Measurements from ENCODE around the gene ACAA2. TPM values are rescaled to one million over a fixed set of nuclear protein-coding genes. Genes with fewer than 3 reads are reported as not detected.

The ACAA2 gene
- total and polyA plus RNA-seq, 2 of the 8 experiments (the other 6 are each of a cell fraction or from before 2014, with no cell fraction given): 63.4 to 151 TPM

GRCh38 chr18:49766646-49767045, 46.7 kb downstream of the ACAA2 start:
- H3K27me3 ChIP-seq (replicated peaks in 1 of 4; ENCODE audit: control insufficient read depth in 3 of 4, extremely low read depth in 1 of 4, insufficient read depth in 3 of 4, low read length in 3 of 4): no peaks in the 10 kb centered on the region
- WGBS, 2 experiments (ENCODE audit: extremely low coverage in 1 of 2, insufficient coverage in 1 of 2, insufficient read length in 1 of 2, insufficient replicate concordance in 2 of 2, low coverage in 1 of 2, low lambda C conversion rate in 2 of 2, missing lambda C conversion rate in 1 of 2): 82% methylated on average over 4 of the region's 4 CpGs; no CpG with 5 or more reads in 1 of the 2 experiments
- no peak overlapping the region for H3K4me3 ChIP-seq (ENCODE audit: extremely low read depth in 1 of 4, insufficient read depth in 2 of 4, low read depth in 3 of 4, low read length in 4 of 4)
- ChIA-PET POLR2A (ENCODE audit: partially characterized antibody) (interaction anchor here (0.8 to 1.1 kb wide), 2 partner anchors 12 to 279 kb away, joined by 4 to 5 read pairs; partner anchors contain the start of gene C18orf32), CTCF (ENCODE audit: partially characterized antibody) (interaction anchor here (0.7 to 5.5 kb wide), 37 partner anchors 11 to 403 kb away, joined by 3 to 62 read pairs (median 4); partner anchors contain the start of genes C18orf32 and LIPG)
- H3K36me3 ChIP-seq (ENCODE audit: control insufficient read depth in 2 of 4, insufficient read depth in 4 of 4, low read length in 3 of 4): no peaks in the 10 kb centered on the region
- no peak overlapping the region for H3K9ac ChIP-seq (replicated peaks in 1 of 4; ENCODE audit: extremely low read depth in 1 of 4, low read depth in 3 of 4, low read length in 3 of 4)
- no peak overlapping the region for H2BK5ac ChIP-seq (ENCODE audit: low read depth, low read length)
- no peak overlapping the region for H3K27ac ChIP-seq (ENCODE audit: low read depth, low read length)
- H2BK12ac ChIP-seq (ENCODE audit: low read depth, low read length): no peak overlapping the region; the same call in 1 of the 2 replicates
- FAIRE-seq (no peak), DNase-seq (ENCODE audit: low read depth in 1 of 2, low spot score in 2 of 2) (no peak)
- H2BK15ac ChIP-seq (ENCODE audit: low read length): no peak overlapping the region
- no peak overlapping the region for H4K8ac ChIP-seq (ENCODE audit: extremely low read depth, insufficient read depth, low read length)
- no peaks in the 10 kb centered on the region for H3K79me1 ChIP-seq (ENCODE audit: low read depth, low read length)
- H4K91ac ChIP-seq (replicated peaks; ENCODE audit: insufficient read length, low read length): no peak overlapping the region
- no peak overlapping the region for H3K23ac ChIP-seq (ENCODE audit: insufficient read length)
- H3K9me3 ChIP-seq (ENCODE audit: insufficient read depth in 2 of 2, low read depth in 1 of 2, low read length in 1 of 2): no peaks in the 10 kb centered on the region
- H2AK5ac ChIP-seq (ENCODE audit: low read depth, low read length): no peak overlapping the region
- H3K23me2 ChIP-seq (ENCODE audit: low read depth, low read length): no peaks in the 10 kb centered on the region
- H3K18ac ChIP-seq (ENCODE audit: extremely low read depth, low read length): no peak overlapping the region
- H4K5ac ChIP-seq (ENCODE audit: insufficient read length, low read depth, low read length): no peak overlapping the region
- H3K56ac ChIP-seq (replicated peaks; ENCODE audit: insufficient read length, low read depth, low read length): no peak overlapping the region
- no peak overlapping the region for H2BK120ac ChIP-seq (replicated peaks; ENCODE audit: low read depth, low read length)
- no peak for TF ChIP-seq RNF2 (IDR thresholded peaks at IDR 0.05; ENCODE audit: borderline replicate concordance, low read depth, low read length, missing control alignments, poor library complexity, severe bottlenecking)
- no peaks in the 10 kb centered on the region for H3K79me2 ChIP-seq (ENCODE audit: control insufficient read depth in 1 of 2, insufficient read depth in 2 of 2, low read length in 2 of 2)
- no peak overlapping the region for H2BK20ac ChIP-seq (ENCODE audit: low read length)
- H3K4ac ChIP-seq (replicated peaks; ENCODE audit: insufficient read length, low read depth, low read length): no peak overlapping the region
- no peak overlapping the region for H3K14ac ChIP-seq (ENCODE audit: insufficient read length)
- no peak overlapping the region for H2AFZ ChIP-seq (ENCODE audit: low read length)
- H3K4me1 ChIP-seq (replicated peaks in 1 of 4; ENCODE audit: control insufficient read depth in 3 of 4, insufficient read depth in 4 of 4, low read length in 3 of 4): peaks cover 0 to 6% (median 3%) of the 10 kb centered on the region in 4 experiments; a peak in 4 of 7 replicates
- H4K20me1 ChIP-seq (replicated peaks in 1 of 2; ENCODE audit: control insufficient read depth in 1 of 2, insufficient read depth in 2 of 2, low read length in 2 of 2): no peaks in the 10 kb centered on the region
- no peak overlapping the region for H3K4me2 ChIP-seq (ENCODE audit: insufficient read depth in 1 of 2, low read depth in 2 of 2, low read length in 2 of 2)
